GM12878 (cell line): ENCODE results near the gene MICB. TPM values are rescaled to one million over a fixed set of nuclear protein-coding genes. Genes with fewer than 3 reads are reported as not detected.
A peak's percentile ranks its signal among the peaks of the same experiment; 100 is the strongest.

Experiments
- ATAC-seq: fragments of 200-7000 bp; cut with Tn5 transposase; 3 replicates; pipeline ENCODE4 v1.9.1; 2020; ENCODE audit warnings: mild to moderate bottlenecking, moderate library complexity
- BruUV-seq: library from RNA; stranded (reverse); fragments of 400-500 nt; replicated peaks from 2 replicates; lab custom pipeline; 2021; lab: Mats Ljungman, UMichigan
- CTCF ChIA-PET: fragments of 300-600 bp; sonication (Branson Sonifier 250); formaldehyde crosslinking; extraction: SDS; loops from one replicate; lab custom pipeline; 2021; ENCODE audit warnings: inconsistent platforms; lab: Yijun Ruan, JAX
- POLR2A ChIA-PET: fragments of 350-600 bp; formaldehyde crosslinking; extraction: SDS; loops from one replicate; lab custom pipeline; 2021; ENCODE audit warnings: inconsistent platforms; lab: Charles Lee
- RAD21 ChIA-PET: fragments of 300-600 bp; sonication (Branson Sonifier 250); formaldehyde crosslinking; loops from one replicate; lab custom pipeline; 2023; ENCODE audit warnings: antibody characterized with exemption; ENCODE audit not compliant: unreplicated experiment; lab: Charles Lee
- SMC1A ChIA-PET: fragments of 300-600 bp; sonication (Branson Sonifier 250); formaldehyde crosslinking; loops from one replicate; lab custom pipeline; 2023; ENCODE audit not compliant: unreplicated experiment, uncharacterized antibody; lab: Charles Lee
- DNase-seq: peaks from one replicate; pipeline ENCODE4 v3.0.0-alpha.2; 2011; ENCODE audit warnings: low read depth, low spot score
- FAIRE-seq: peaks from 3 replicates; lab custom pipeline; 2011; peaks lifted over from hg19 to GRCh38; lab: Jason Lieb, UNC
- H2AFZ ChIP-seq: 2 replicates; pipeline ENCODE4 v1.6.0; 2011; ENCODE audit warnings: low read depth, low read length, control low read depth; ENCODE audit not compliant: control insufficient read depth
- H3K27ac ChIP-seq: 2 replicates; pipeline ENCODE4 v1.5.1; 2011; ENCODE audit warnings: control low read depth; ENCODE audit not compliant: control insufficient read depth, insufficient read depth
- H3K27me3 ChIP-seq, 2 experiments: replicated peaks in 1 of 2; 2 replicates each; pipeline versions ENCODE4 v1.6.0 to v1.6.1; 2011; ENCODE audit warnings: low read length in 1 of 2; ENCODE audit not compliant: control insufficient read depth in 2 of 2, insufficient read depth in 2 of 2
- H3K36me3 ChIP-seq, 2 experiments: 2 replicates each; pipeline ENCODE4 v1.5.1; 2011; ENCODE audit warnings: low read length in 1 of 2; ENCODE audit not compliant: control insufficient read depth in 2 of 2, insufficient read depth in 2 of 2
- H3K4me1 ChIP-seq: 2 replicates; pipeline ENCODE4 v1.6.1; 2011; ENCODE audit warnings: mild to moderate bottlenecking, low read length, moderate library complexity, mixed read lengths; ENCODE audit not compliant: control insufficient read depth, insufficient read depth
- H3K4me2 ChIP-seq: 2 replicates; pipeline ENCODE4 v1.6.0; 2011; ENCODE audit warnings: control low read depth; ENCODE audit not compliant: control insufficient read depth, insufficient read depth
- H3K4me3 ChIP-seq: fragments of 200-600 bp; sonication (generic); 2 replicates; pipeline ENCODE4 v1.5.1; 2016
- H3K79me2 ChIP-seq: 2 replicates; pipeline ENCODE4 v1.6.0; 2011; ENCODE audit warnings: low read length; ENCODE audit not compliant: control insufficient read depth, insufficient read depth
- H3K9ac ChIP-seq: 2 replicates; pipeline ENCODE4 v1.8.0; 2011; ENCODE audit warnings: low read length, control low read depth, mixed read lengths; ENCODE audit not compliant: control insufficient read depth, insufficient read depth
- H3K9me3 ChIP-seq: replicated peaks from 3 replicates; pipeline ENCODE4 v1.5.1; 2011; ENCODE audit warnings: mild to moderate bottlenecking, low read length; ENCODE audit not compliant: control insufficient read depth, insufficient read depth
- H4K20me1 ChIP-seq: 2 replicates; pipeline ENCODE4 v1.6.0; 2011; ENCODE audit not compliant: control insufficient read depth, insufficient read depth
- BHLHE40 ChIP-seq, 2 experiments: fragments of 450-650 bp in 1 of 2; IDR thresholded peaks; 2 replicates each; pipeline ENCODE4 v1.6.1; 2011 to 2017; ENCODE audit warnings: low read depth in 2 of 2, borderline replicate concordance in 1 of 2, improper control_type of control experiment in 1 of 2, low read length in 1 of 2, mild to moderate bottlenecking in 1 of 2
- BRCA1 ChIP-seq: IDR thresholded peaks from 2 replicates; pipeline ENCODE4 v1.6.1; 2011; ENCODE audit warnings: low read depth, low read length, improper control_type of control experiment
- CBFB ChIP-seq: IDR thresholded peaks from 2 replicates; pipeline ENCODE4 v1.6.1; 2016; ENCODE audit warnings: antibody characterized with exemption, low read depth
- CEBPB ChIP-seq, 2 experiments: fragments of 150-350 bp in 1 of 2; IDR thresholded peaks; 2 replicates each; pipeline ENCODE4 v1.6.1; 2012 to 2014; ENCODE audit warnings: low read depth in 2 of 2, low read length in 2 of 2, borderline replicate concordance in 1 of 2, inconsistent platforms in 1 of 2
- DPF2 ChIP-seq: fragments of 450-650 bp; IDR thresholded peaks from 2 replicates; pipeline ENCODE4 v1.6.1; 2017; ENCODE audit warnings: mild to moderate bottlenecking
- GABPA ChIP-seq: IDR thresholded peaks from 2 replicates; pipeline ENCODE4 v1.6.1; 2014; ENCODE audit warnings: antibody characterized with exemption, low read depth, mild to moderate bottlenecking, inconsistent platforms
- HDAC2 ChIP-seq: fragments of 200-600 bp; sonication (generic); IDR thresholded peaks from 2 replicates; pipeline ENCODE4 v1.6.1; 2017
- NFIC ChIP-seq: IDR thresholded peaks from 2 replicates; pipeline ENCODE4 v1.6.1; 2012; ENCODE audit warnings: low read depth, mild to moderate bottlenecking, inconsistent platforms, low read length, moderate library complexity
- PAX8 ChIP-seq: fragments of 450-650 bp; IDR thresholded peaks from 2 replicates; pipeline ENCODE4 v1.6.1; 2017; ENCODE audit warnings: mild to moderate bottlenecking, moderate library complexity
- POU2F2 ChIP-seq: IDR thresholded peaks from 3 replicates; pipeline ENCODE4 v1.6.1; 2011; ENCODE audit warnings: low read depth, mild to moderate bottlenecking, low read length, borderline replicate concordance
- RAD21 ChIP-seq: IDR thresholded peaks from 2 replicates; pipeline ENCODE4 v1.6.1; 2011; ENCODE audit warnings: mild to moderate bottlenecking, low read depth, low read length, moderate library complexity; ENCODE audit not compliant: insufficient read depth
- SREBF1 ChIP-seq: IDR thresholded peaks from 2 replicates; pipeline ENCODE4 v1.6.1; 2012; ENCODE audit warnings: mild to moderate bottlenecking, low read length
- STAT1 ChIP-seq: fragments of 450-650 bp; conservative IDR thresholded peaks from 2 replicates; pipeline ENCODE4 v1.6.1; 2014; ENCODE audit warnings: antibody characterized with exemption, mild to moderate bottlenecking
- SUZ12 ChIP-seq: fragments of 200-600 bp; sonication (generic); IDR thresholded peaks from one replicate; pipeline ENCODE4 v1.6.1; 2018; ENCODE audit warnings: antibody characterized with exemption, mild to moderate bottlenecking; ENCODE audit not compliant: unreplicated experiment
- USF1 ChIP-seq: IDR thresholded peaks from 2 replicates; pipeline ENCODE4 v1.6.1; 2011; ENCODE audit warnings: borderline replicate concordance, low read depth, mild to moderate bottlenecking, moderate library complexity, mixed read lengths, low read length; ENCODE audit not compliant: insufficient read depth; ENCODE audit errors: extremely low read length
- YBX1 ChIP-seq: fragments of 450-650 bp; IDR thresholded peaks from 2 replicates; pipeline ENCODE4 v1.6.1; 2016; ENCODE audit warnings: antibody characterized with exemption
- ZZZ3 ChIP-seq: IDR thresholded peaks from 2 replicates; pipeline ENCODE4 v1.6.1; 2011; ENCODE audit warnings: low read depth; ENCODE audit not compliant: control insufficient read depth, insufficient read length
- WGBS: methylation state at CpG from one replicate; pipeline ENCODE4 v1.1.6; 2016; ENCODE audit warnings: low lambda C conversion rate; ENCODE audit not compliant: insufficient replicate concordance, insufficient coverage; ENCODE audit errors: missing lambda C conversion rate; 5-methylcytosine and 5-hydroxymethylcytosine counted together
- in situ Hi-C: fragments of 300-500 bp; cut with MboI; formaldehyde crosslinking; loops from 9 replicates; pipeline ENCODE4 v1.14.3; 2018; ENCODE audit warnings: mixed read lengths
- intact Hi-C: fragments of 100-400 bp; cut with micrococcal nuclease; formaldehyde crosslinking; loops from one replicate; pipeline ENCODE4 v1.14.2; 2022; ENCODE audit not compliant: unreplicated experiment
- polyA plus RNA-seq, 11 experiments: library from polyadenylated mRNA; depleted of rRNA in 4 of 11; unstranded in 6 of 11; stranded (reverse) in 5 of 11; fragments of >200 nt; fragmentation: Nextera tagmentation in 4 of 11; fragmentation: Illumina TruSeq in 1 of 11; extraction: Ambion mirVana in 4 of 11; extraction: Trizol in 1 of 11; gene quantifications; 1 replicate in 1 of 11; 2 replicates in 10 of 11; pipeline versions ENCODE4 v1.2.1 to v1.2.3, GENCODE V29; 2011 to 2016; ENCODE audit warnings: inconsistent platforms in 2 of 11, missing spikeins in 2 of 11, low read depth in 1 of 11
- total RNA-seq, 4 experiments: library from RNA; depleted of rRNA in 3 of 4; stranded (reverse); fragments of >200 nt in 3 of 4; fragmentation: Illumina TruSeq in 1 of 4; extraction: Trizol in 1 of 4; gene quantifications; 2 replicates each; pipeline versions ENCODE4 v1.2.1 to v1.2.3, GENCODE V29; 2013 to 2021
- TF ChIP-seq, protein P1 (sequence below): fragments of 450-650 bp; IDR thresholded peaks from 2 replicates; pipeline ENCODE4 v1.6.1; 2017; ENCODE audit warnings: mild to moderate bottlenecking, moderate library complexity

The MICB gene
- total and polyA plus RNA-seq, 10 of the 15 experiments (the other 5 are each of a cell fraction or from before 2014, with no cell fraction given), result 9.0 to 37.1 (median 17.8) TPM

- FAIRE-seq (peak; percentile 52), DNase-seq (peak; percentile 88), ATAC-seq (peak; percentile 77)
- H3K4me1 ChIP-seq, result peaks cover 79% of the 10 kb centered on the region
- H3K79me2 ChIP-seq, result peaks cover 16% of the 10 kb centered on the region
- CTCF ChIA-PET, result interaction anchor here (0.9 to 34.8 kb wide), 5 partner anchors 8 to 28 kb away, joined by 4 to 2098 read pairs (median 27); partner anchors contain the start of genes LST1, LTA, LTB and NCR3
- POLR2A ChIA-PET, result interaction anchor here (0.8 to 9.1 kb wide), 10 partner anchors 9 to 56 kb away, joined by 3 to 255 read pairs (median 6); partner anchors contain the start of genes DDX39B, LTB, NCR3 and NFKBIL1
- intact Hi-C loops, result loop anchor here (1.0 to 2.0 kb wide), 3 partner anchors 8 to 21 kb away; no protein-coding TSS in a partner anchor
- SMC1A ChIA-PET, result interaction anchor here (0.9 to 34.7 kb wide), 5 partner anchors 9 to 64 kb away, joined by 3 to 1989 read pairs (median 7); partner anchors contain the start of genes ATP6V1G2, LST1, LTA and LTB
- WGBS, result 0% methylated on average over 7 of the region's 7 CpGs
- H3K9ac ChIP-seq, result peak overlapping the region; percentile 84
- H3K36me3 ChIP-seq, result peaks cover 0 to 8% of the 10 kb centered on the region in 2 experiments; a peak in 2 of 4 replicates
- in situ Hi-C loops, result loop anchor here (25.0 kb wide), 2 partner anchors 1052 to 1402 kb away; partner anchors contain the start of genes BRD2 and HLA-DMA
- peak overlapping the region; percentile 94 for H3K4me2 ChIP-seq
- RAD21 ChIA-PET, result interaction anchor here (0.5 to 15.9 kb wide), 5 partner anchors 9 to 265 kb away, joined by 3 to 620 read pairs (median 62); partner anchors contain the start of genes ATP6V1G2, LST1, LTA and LTB
- no peak overlapping the region for H2AFZ ChIP-seq
- no peaks in the 10 kb centered on the region for H4K20me1 ChIP-seq
- peak overlapping the region; percentile 99 for H3K27ac ChIP-seq
- H3K9me3 ChIP-seq, result no peaks in the 10 kb centered on the region
- H3K4me3 ChIP-seq, result peak overlapping the region; percentile 55; the same call in 1 of the 2 replicates
- H3K27me3 ChIP-seq, result no peaks in the 10 kb centered on the region
- no TSS peak for BruUV-seq
- TF ChIP-seq CEBPB (IDR thresholded peaks at IDR 0.05; ENCODE audit: borderline replicate concordance in 1 of 2, low read depth in 2 of 2, low read length in 2 of 2) (peak in 1 of 2 experiments; percentile 59; a peak in 1 of 4 replicates), SREBF1 (no peak), GABPA (peak; percentile 57; the same call in 1 of the 2 replicates), PAX8 (no peak), POU2F2 (peak; percentile 66; the same call in 2 of the 3 replicates), NFIC (peak; percentile 91), RAD21 (peak; percentile 1; the same call in 1 of the 2 replicates), YBX1 (no peak), BRCA1 (no peak), BHLHE40 (IDR thresholded peaks at IDR 0.05; ENCODE audit: borderline replicate concordance in 1 of 2, low read depth in 2 of 2, low read length in 1 of 2) (peak; percentile 68 to 72; a peak in 3 of 4 replicates), STAT1 (no peak), ZZZ3 (no peak), HDAC2 (no peak), USF1 (no peak), SUZ12 (no peak), CBFB (peak; percentile 91), DPF2 (peak; percentile 78)
- TF ChIP-seq, protein P1, sequence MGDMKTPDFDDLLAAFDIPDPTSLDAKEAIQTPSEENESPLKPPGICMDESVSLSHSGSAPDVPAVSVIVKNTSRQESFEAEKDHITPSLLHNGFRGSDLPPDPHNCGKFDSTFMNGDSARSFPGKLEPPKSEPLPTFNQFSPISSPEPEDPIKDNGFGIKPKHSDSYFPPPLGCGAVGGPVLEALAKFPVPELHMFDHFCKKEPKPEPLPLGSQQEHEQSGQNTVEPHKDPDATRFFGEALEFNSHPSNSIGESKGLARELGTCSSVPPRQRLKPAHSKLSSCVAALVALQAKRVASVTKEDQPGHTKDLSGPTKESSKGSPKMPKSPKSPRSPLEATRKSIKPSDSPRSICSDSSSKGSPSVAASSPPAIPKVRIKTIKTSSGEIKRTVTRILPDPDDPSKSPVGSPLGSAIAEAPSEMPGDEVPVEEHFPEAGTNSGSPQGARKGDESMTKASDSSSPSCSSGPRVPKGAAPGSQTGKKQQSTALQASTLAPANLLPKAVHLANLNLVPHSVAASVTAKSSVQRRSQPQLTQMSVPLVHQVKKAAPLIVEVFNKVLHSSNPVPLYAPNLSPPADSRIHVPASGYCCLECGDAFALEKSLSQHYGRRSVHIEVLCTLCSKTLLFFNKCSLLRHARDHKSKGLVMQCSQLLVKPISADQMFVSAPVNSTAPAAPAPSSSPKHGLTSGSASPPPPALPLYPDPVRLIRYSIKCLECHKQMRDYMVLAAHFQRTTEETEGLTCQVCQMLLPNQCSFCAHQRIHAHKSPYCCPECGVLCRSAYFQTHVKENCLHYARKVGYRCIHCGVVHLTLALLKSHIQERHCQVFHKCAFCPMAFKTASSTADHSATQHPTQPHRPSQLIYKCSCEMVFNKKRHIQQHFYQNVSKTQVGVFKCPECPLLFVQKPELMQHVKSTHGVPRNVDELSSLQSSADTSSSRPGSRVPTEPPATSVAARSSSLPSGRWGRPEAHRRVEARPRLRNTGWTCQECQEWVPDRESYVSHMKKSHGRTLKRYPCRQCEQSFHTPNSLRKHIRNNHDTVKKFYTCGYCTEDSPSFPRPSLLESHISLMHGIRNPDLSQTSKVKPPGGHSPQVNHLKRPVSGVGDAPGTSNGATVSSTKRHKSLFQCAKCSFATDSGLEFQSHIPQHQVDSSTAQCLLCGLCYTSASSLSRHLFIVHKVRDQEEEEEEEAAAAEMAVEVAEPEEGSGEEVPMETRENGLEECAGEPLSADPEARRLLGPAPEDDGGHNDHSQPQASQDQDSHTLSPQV, result no peak
These were observed 62.2 kb downstream of the MICB start for GRCh38 chr6:31559958-31560696.
